Measurements from ENCODE around the gene INPP5A.
"Not testable (repeated sequence)": the region's sequence is repeated elsewhere in the genome, so short reads cannot be mapped to it uniquely, and the experiment has no call there.

Gene INPP5A, protein sequence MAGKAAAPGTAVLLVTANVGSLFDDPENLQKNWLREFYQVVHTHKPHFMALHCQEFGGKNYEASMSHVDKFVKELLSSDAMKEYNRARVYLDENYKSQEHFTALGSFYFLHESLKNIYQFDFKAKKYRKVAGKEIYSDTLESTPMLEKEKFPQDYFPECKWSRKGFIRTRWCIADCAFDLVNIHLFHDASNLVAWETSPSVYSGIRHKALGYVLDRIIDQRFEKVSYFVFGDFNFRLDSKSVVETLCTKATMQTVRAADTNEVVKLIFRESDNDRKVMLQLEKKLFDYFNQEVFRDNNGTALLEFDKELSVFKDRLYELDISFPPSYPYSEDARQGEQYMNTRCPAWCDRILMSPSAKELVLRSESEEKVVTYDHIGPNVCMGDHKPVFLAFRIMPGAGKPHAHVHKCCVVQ

DNA sequence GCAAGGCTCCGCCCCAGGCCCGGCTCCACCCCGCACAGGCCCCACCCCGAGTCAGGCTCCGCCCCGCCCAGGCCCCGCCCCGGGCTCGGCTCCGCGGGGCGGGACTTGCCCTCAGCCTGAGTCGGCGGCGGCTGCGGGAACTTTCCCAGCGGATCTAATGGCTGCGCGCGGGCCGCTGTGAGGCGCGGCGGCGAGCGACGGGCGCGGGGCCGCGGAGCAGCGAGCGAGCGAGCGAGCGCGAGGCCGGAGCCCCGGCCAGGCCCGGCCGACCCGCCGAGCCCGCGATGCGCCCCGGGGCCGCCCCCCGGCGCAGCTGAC, at the start of gene INPP5A:
INPP5A (plus strand) TSS at position 104 of the 318 bp plus-strand sequence. CDS start 310 bp downstream, outside the sequence.
- no peak for DNase-seq (ENCODE audit: low spot score)

DNA sequence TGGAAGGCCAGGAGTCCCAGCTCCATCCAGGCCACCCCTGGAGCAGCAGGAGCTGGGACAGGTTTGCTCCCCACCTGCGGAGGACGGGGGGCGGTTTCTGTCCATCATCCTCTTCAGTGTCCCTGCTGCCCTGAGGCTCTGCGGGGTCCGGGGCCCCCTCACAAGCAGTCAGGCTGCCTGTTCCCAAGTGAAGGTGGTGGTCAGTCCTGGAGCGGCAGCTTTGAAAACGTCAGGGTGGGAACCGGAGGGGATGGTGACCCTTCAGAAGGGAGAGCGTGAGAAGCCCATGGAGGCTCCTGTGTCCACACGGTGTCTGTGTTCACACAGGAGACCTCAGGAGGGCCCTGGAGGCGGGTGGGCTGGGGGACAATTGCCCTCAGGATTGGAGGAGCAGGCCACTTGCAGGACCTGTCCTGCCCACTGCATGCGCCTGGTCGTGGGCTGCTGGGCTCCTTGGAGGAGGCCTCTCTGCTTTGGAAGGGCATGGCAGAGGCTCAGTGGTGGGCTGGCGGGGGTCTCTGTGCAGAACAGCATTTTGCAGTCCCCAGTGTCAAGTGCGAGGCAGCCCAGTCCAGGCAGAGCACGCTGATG, 49.3 kb upstream of the INPP5A start:
- DNase-seq (ENCODE audit: low spot score), result no peak

GRCh38 chr10:132489053-132489703, 48.4 kb upstream of the INPP5A start:
- DNase-seq (ENCODE audit: low spot score), result no peak

GRCh38 chr10:132489704-132490534, 47.7 kb upstream of the INPP5A start:
- DNase-seq (ENCODE audit: low spot score), result no peak

GRCh38 chr10:132491534-132491933, 46.1 kb upstream of the INPP5A start:
- DNase-seq (ENCODE audit: low spot score), result not testable (repeated sequence)

- DNase-seq (ENCODE audit: low spot score), result peak; percentile 31
Measured at GRCh38 chr10:132492323-132493025, 45.1 kb upstream of the INPP5A start.

DNA sequence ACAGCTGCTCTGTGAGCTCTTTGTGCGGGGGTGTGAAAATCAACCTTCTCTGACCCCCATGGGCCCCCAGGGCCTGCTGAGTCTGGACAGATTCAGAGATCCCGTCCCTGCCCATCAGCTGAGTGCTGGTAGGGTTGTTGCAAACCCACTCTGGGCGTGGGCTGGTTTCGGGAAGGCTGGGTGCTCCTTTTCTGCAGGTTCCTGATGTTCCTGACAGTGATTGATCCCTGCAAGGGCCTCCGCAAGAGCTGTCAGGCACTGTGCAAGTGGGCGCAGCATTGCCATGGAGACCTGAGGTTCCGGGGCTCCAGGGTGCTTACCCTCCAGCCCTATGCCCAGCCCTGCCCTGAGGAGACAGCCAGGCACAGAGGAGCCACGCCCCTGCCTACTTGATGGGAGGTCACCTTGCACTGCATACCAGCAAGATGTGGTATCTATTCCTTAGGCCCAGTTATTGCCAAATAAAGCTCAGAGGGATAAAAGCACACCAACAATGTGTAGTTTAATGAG, 44.3 kb upstream of the INPP5A start:
- no peak for DNase-seq (ENCODE audit: low spot score)

GRCh38 chr10:132493756-132494290, 43.8 kb upstream of the INPP5A start:
- no peak for DNase-seq (ENCODE audit: low spot score)

- DNase-seq (ENCODE audit: low spot score), result no peak
Measured at GRCh38 chr10:132494866-132495630, 42.5 kb upstream of the INPP5A start.

GRCh38 chr10:132496360-132497062, 41.1 kb upstream of the INPP5A start:
- DNase-seq (ENCODE audit: low spot score), result no peak

- DNase-seq (ENCODE audit: low spot score), result no peak
Measured at GRCh38 chr10:132497063-132497680, 40.4 kb upstream of the INPP5A start.

- no peak for DNase-seq (ENCODE audit: low spot score)
Measured at GRCh38 chr10:132497861-132498561, 39.6 kb upstream of the INPP5A start.

GRCh38 chr10:132498562-132499366, 38.8 kb upstream of the INPP5A start:
- DNase-seq (ENCODE audit: low spot score), result no peak

DNA sequence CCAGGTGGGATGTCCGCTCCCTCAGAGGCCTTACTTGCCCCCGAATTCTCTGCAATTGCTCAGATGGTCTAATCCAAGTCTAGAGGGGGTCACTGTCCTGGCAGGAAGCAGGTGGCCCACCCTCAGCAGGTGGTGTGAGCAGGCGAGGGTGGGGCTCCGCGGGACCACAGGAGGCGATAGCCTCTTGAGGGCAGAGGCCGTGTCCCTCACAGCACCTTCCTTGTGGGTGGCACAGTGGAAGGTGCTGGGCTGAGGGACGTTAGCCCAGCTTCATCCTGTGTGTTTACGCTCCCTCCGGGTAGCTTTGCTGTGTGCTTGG, 38.3 kb upstream of the INPP5A start:
- no peak for DNase-seq (ENCODE audit: low spot score)

DNA sequence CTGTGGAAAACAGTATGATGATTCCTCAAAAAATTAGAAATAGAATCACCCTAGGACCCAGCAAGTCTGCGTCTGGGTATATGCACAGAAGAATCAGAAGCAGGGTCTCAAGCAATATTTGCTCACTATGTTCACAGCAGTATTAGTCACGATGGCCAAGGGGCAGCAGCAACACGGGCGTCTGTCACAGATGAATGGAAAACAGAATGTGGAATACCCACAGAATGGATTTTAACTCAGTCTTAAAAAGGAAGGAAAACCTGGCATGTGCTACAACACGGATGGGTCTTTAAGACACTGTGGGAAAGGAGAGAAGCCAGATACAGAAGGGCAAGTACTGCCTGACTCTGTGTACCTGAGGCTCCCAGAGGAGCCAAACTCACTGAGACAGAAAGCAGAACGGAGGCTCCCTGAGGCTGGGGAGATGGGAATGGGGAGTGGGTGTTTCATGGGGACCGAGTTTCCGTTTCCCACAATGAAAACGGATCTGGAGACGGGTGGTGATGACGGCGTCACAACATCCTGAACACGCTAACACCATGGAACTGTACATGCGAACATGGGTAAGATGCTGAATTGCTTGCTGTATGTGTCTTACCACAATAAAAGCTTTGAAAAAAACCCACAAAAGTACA, 36.7 kb upstream of the INPP5A start:
- no peak for DNase-seq (ENCODE audit: low spot score)

DNA sequence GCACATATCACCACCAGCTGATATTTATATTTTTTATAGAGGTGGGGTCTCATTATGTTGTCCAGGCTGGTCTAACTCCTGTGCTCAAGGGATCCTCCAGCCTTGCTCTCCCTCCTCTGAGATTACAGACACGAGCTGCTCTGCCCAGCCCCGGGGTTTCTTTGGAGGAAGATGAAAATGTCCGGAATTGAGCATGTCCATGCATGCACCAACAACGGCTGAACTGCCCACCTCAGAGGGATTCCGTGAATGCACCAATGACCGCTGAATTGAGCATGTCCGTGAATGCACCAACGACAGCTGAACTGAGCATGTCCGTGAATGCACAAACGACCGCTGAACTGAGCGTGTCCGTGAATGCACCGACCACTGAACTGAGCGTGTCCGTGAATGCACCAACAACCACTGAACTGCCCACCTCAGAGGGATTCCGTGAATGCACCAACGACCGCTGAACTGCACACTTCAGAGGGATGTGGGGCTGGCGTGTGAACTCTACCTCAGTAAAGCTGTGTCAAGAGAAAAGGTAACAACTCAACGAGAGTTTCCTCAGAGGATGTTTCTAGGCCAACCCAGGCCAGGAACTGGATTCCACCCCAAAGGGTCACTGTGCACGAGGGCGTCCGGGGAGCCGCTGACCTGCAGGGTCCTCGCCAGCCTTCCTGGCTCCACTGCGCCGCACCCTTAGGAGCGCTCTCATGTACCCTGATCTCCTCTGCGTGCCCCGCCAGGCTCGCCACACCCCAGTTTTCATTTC, 34.9 kb upstream of the INPP5A start:
- DNase-seq (ENCODE audit: low spot score), result no peak

All from pons (tissue), 1 donor.